HFFc6 (cell line): ENCODE data around the gene SATB2. TPM values are rescaled to one million over a fixed set of nuclear protein-coding genes. Genes with fewer than 3 reads are reported as not detected.

Source experiments
- DNase-seq: peaks from one replicate; pipeline ENCODE4 v3.0.0-alpha.2; 2018
- H3K27ac Mint-ChIP-seq: 2 replicates; pipeline ENCODE4 v1.8.0; 2020; ENCODE audit warnings: mild to moderate bottlenecking, mixed read lengths
- H3K27me3 Mint-ChIP-seq: 2 replicates; pipeline ENCODE4 v1.8.0; 2021; ENCODE audit warnings: mild to moderate bottlenecking, moderate library complexity, mixed read lengths; ENCODE audit not compliant: insufficient read depth
- H3K36me3 Mint-ChIP-seq: 2 replicates; pipeline ENCODE4 v1.8.0; 2021; ENCODE audit warnings: low read depth, mixed read lengths
- H3K4me1 Mint-ChIP-seq: 2 replicates; pipeline ENCODE4 v1.8.0; 2020; ENCODE audit warnings: low read depth, mixed read lengths
- H3K4me3 Mint-ChIP-seq: 2 replicates; pipeline ENCODE4 v1.8.0; 2020; ENCODE audit warnings: mild to moderate bottlenecking, moderate library complexity, mixed read lengths
- H3K9me3 Mint-ChIP-seq: 2 replicates; pipeline ENCODE4 v1.8.0; 2020; ENCODE audit warnings: mild to moderate bottlenecking, mixed read lengths
- total RNA-seq, 6 experiments: library from RNA; stranded (reverse); fragmentation: NEBNext Ultra II Directional; extraction: Animal tissue kit (Norgen Biotek cat#: 25700); gene quantifications; 2 replicates in 1 of 6; 3 replicates in 5 of 6; pipeline ENCODE4 v1.2.3, GENCODE V29; 2021
- TF ChIP-seq, protein P1 (sequence below): fragments of 200-600 bp; sonication (generic); IDR thresholded peaks from 2 replicates; pipeline ENCODE4 v1.5.0; 2021; ENCODE audit warnings: antibody characterized with exemption, mild to moderate bottlenecking

Gene SATB2
- total RNA-seq, 6 experiments from 2014 or later, result 7.4 to 12.7 (median 11.9) TPM

DNA sequence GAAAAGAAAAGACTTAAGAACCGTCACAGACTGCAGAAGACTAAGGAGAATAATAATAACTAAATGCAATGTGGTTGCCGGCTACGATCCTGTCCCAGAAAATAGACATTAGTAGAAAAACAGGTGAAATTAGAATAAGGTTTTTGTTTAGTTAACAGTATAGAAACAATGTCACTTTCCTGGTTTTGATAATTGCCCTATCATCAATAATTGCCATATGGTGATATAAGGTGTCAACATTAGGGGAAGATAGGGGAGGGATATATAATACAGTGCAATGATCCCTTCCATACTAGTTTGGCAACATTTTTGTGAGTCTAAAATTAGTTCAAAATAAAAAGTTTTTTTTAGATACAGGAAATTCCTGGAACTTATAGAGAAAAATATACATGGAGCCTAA is 144.8 kb downstream of the SATB2 start:
- Mint-ChIP-seq H3K36me3 (peaks cover 27% of the 10 kb centered on the region), H3K27me3 (no peaks in the 10 kb centered on the region), H3K27ac (no peak overlapping the region), H3K9me3 (no peaks in the 10 kb centered on the region), H3K4me1 (peaks cover 17% of the 10 kb centered on the region), H3K4me3 (no peak overlapping the region)
- no peak for DNase-seq
- TF ChIP-seq, protein P1, sequence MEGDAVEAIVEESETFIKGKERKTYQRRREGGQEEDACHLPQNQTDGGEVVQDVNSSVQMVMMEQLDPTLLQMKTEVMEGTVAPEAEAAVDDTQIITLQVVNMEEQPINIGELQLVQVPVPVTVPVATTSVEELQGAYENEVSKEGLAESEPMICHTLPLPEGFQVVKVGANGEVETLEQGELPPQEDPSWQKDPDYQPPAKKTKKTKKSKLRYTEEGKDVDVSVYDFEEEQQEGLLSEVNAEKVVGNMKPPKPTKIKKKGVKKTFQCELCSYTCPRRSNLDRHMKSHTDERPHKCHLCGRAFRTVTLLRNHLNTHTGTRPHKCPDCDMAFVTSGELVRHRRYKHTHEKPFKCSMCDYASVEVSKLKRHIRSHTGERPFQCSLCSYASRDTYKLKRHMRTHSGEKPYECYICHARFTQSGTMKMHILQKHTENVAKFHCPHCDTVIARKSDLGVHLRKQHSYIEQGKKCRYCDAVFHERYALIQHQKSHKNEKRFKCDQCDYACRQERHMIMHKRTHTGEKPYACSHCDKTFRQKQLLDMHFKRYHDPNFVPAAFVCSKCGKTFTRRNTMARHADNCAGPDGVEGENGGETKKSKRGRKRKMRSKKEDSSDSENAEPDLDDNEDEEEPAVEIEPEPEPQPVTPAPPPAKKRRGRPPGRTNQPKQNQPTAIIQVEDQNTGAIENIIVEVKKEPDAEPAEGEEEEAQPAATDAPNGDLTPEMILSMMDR, result no peak

DNA sequence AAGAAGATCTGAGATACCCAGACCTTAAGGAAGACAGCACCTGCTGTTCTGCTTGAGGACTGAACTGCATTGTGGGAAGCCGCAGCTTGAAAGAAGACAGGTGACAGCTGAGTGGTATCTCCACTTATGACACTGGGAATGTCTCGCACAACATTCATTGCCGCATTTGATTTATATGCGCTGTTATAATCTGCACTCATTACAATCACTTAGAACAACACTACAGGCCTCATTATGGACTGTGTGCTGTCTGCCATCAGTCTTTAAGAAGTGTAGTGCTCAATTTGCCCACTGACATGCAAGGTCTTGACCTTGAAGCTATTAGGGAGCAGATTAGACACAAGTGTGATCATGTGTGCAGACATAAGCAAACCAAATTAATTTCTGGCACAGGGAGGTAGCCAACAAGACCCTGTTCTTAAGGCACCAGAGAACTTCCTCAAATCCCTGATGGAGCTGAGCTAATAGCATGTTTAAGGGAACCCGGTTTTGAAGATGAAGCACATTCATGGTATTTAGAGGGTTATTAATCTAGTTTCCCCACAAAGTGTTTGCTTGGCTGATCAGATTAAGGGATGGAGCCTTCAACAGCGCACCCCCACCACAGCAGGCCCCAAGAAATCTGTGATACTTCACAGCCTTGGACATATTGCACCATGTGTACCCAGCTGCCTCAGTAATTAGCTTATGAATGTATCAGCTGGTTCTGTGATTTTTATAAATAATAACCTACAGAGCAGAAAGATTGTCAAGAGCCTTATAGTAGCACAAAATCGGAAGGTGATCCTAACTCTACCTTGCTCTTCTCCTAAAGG is 146.8 kb downstream of the SATB2 start:
- H3K27me3 Mint-ChIP-seq, result no peaks in the 10 kb centered on the region
- peaks cover 13% of the 10 kb centered on the region for H3K4me1 Mint-ChIP-seq
- H3K4me3 Mint-ChIP-seq, result no peak overlapping the region
- H3K27ac Mint-ChIP-seq, result no peak overlapping the region
- TF ChIP-seq, protein P1, result no peak
- peaks cover 20% of the 10 kb centered on the region for H3K36me3 Mint-ChIP-seq
- no peaks in the 10 kb centered on the region for H3K9me3 Mint-ChIP-seq
- no peak for DNase-seq

- Mint-ChIP-seq H3K27ac (no peak overlapping the region), H3K9me3 (no peaks in the 10 kb centered on the region), H3K4me3 (no peak overlapping the region), H3K27me3 (peaks cover 2% of the 10 kb centered on the region; the same call in 1 of the 2 replicates), H3K36me3 (peaks cover 20% of the 10 kb centered on the region), H3K4me1 (peaks cover 6% of the 10 kb centered on the region; the same call in 1 of the 2 replicates)
- DNase-seq, result no peak
- TF ChIP-seq, protein P1, result no peak
Observed at GRCh38 chr2:199309973-199310372, 147.8 kb downstream of the SATB2 start.

GRCh38 chr2:199309411-199309810 is 148.3 kb downstream of the SATB2 start:
- Mint-ChIP-seq H3K36me3 (peaks cover 20% of the 10 kb centered on the region), H3K4me3 (no peak overlapping the region), H3K27me3 (peaks cover 3% of the 10 kb centered on the region; the same call in 1 of the 2 replicates), H3K4me1 (peaks cover 9% of the 10 kb centered on the region), H3K9me3 (no peaks in the 10 kb centered on the region), H3K27ac (no peak overlapping the region)
- DNase-seq, result no peak
- TF ChIP-seq, protein P1, result no peak

- TF ChIP-seq, protein P1, result no peak
- Mint-ChIP-seq H3K36me3 (peaks cover 15% of the 10 kb centered on the region), H3K9me3 (no peaks in the 10 kb centered on the region), H3K4me1 (peaks cover 18% of the 10 kb centered on the region), H3K27ac (no peak overlapping the region), H3K27me3 (peaks cover 3% of the 10 kb centered on the region; the same call in 1 of the 2 replicates), H3K4me3 (no peak overlapping the region)
- DNase-seq, result no peak
Observed at GRCh38 chr2:199308567-199308966, 149.2 kb downstream of the SATB2 start.
